K562 (cell line): ENCODE measurements around the gene DNAJC8. TPM values are rescaled to one million over a fixed set of nuclear protein-coding genes. Genes with fewer than 3 reads are reported as not detected.

Source experiments
- ATF4 ChIP-seq: fragments of 450-650 bp; formaldehyde crosslinking; IDR thresholded peaks from 2 replicates; pipeline ENCODE4 v1.4.0; 2022; ENCODE audit warnings: mild to moderate bottlenecking, moderate library complexity
- CREM ChIP-seq: IDR thresholded peaks from 2 replicates; pipeline ENCODE4 v1.6.1; 2014; ENCODE audit warnings: antibody characterized with exemption, low read depth
- DIDO1 ChIP-seq: fragments of 450-650 bp; IDR thresholded peaks from 2 replicates; pipeline ENCODE4 v1.6.1; 2016; ENCODE audit warnings: low read depth, missing biosample characterization, missing genetic modification characterization
- ETV6 ChIP-seq, 3 experiments: fragments of 150-350 bp in 1 of 3; sonication (generic) in 1 of 3; formaldehyde crosslinking in 1 of 3; IDR thresholded peaks; 2 replicates each; pipeline versions ENCODE4 v1.6.1 to v1.8.0; 2014 to 2022; ENCODE audit warnings: borderline replicate concordance in 2 of 3, low read depth in 2 of 3, antibody characterized with exemption in 1 of 3, low read length in 1 of 3, mild to moderate bottlenecking in 1 of 3, missing genetic modification reagents in 1 of 3
- FIP1L1 ChIP-seq: fragments of 200-400 bp; formaldehyde crosslinking; IDR thresholded peaks from 2 replicates; pipeline ENCODE4 v1.6.1; 2018; ENCODE audit warnings: mild to moderate bottlenecking, low read depth, low read length; ENCODE audit not compliant: poor library complexity, severe bottlenecking
- FOXK2 ChIP-seq, 2 experiments: fragments of 450-650 bp; IDR thresholded peaks in 1 of 2; conservative IDR thresholded peaks in 1 of 2; 2 replicates each; pipeline ENCODE4 v1.6.1; 2016; ENCODE audit warnings: low read depth in 2 of 2, mild to moderate bottlenecking in 1 of 2
- HDAC8 ChIP-seq: fragments of 450-650 bp; IDR thresholded peaks from 2 replicates; pipeline ENCODE4 v1.6.1; 2016; ENCODE audit warnings: mild to moderate bottlenecking, missing genetic modification characterization, moderate library complexity, missing compliant biosample characterization
- HNRNPH1 ChIP-seq: fragments of 200-400 bp; formaldehyde crosslinking; optimal IDR thresholded peaks from 2 replicates; pipeline ENCODE3; 2017; ENCODE audit warnings: low read depth, mild to moderate bottlenecking, low read length, moderate library complexity
- KAT8 ChIP-seq: fragments of 450-650 bp; IDR thresholded peaks from 2 replicates; pipeline ENCODE4 v1.6.1; 2016; ENCODE audit warnings: low read depth, mild to moderate bottlenecking
- MYBL2 ChIP-seq, 2 experiments: fragments of 450-650 bp in 1 of 2; sonication (generic) in 1 of 2; formaldehyde crosslinking in 1 of 2; IDR thresholded peaks; 2 replicates each; pipeline versions ENCODE4 v1.6.1 to v1.8.1; 2017 to 2022; ENCODE audit warnings: borderline replicate concordance in 1 of 2, inconsistent platforms in 1 of 2, low read depth in 1 of 2, mild to moderate bottlenecking in 1 of 2, missing genetic modification reagents in 1 of 2, moderate library complexity in 1 of 2
- RBBP5 ChIP-seq: fragments of 200-600 bp; sonication (generic); IDR thresholded peaks from 2 replicates; pipeline ENCODE4 v1.6.1; 2012; ENCODE audit warnings: borderline replicate concordance, mild to moderate bottlenecking, low read length, control low read depth, inconsistent platforms; ENCODE audit not compliant: insufficient read depth, poor library complexity, severe bottlenecking
- RCOR1 ChIP-seq, 2 experiments: IDR thresholded peaks; 2 replicates each; pipeline ENCODE4 v1.6.1; 2012; ENCODE audit warnings: low read depth in 2 of 2, low read length in 2 of 2, borderline replicate concordance in 1 of 2, improper control_type of control experiment in 1 of 2
- SMARCA4 ChIP-seq: fragments of 450-650 bp; IDR thresholded peaks from 2 replicates; pipeline ENCODE4 v1.6.1; 2016
- SREBF1 ChIP-seq: fragments of 150-350 bp; IDR thresholded peaks from 2 replicates; pipeline ENCODE4 v1.6.1; 2014; ENCODE audit warnings: antibody characterized with exemption, low read depth, low read length, borderline replicate concordance
- SRSF3 ChIP-seq: fragments of 200-400 bp; formaldehyde crosslinking; IDR thresholded peaks from 2 replicates; pipeline ENCODE4 v1.6.1; 2016; ENCODE audit warnings: mild to moderate bottlenecking, low read length, moderate library complexity; ENCODE audit not compliant: insufficient read depth
- THRAP3 ChIP-seq: fragments of 450-650 bp; IDR thresholded peaks from 2 replicates; pipeline ENCODE4 v1.6.1; 2016; ENCODE audit warnings: mild to moderate bottlenecking, inconsistent platforms, borderline replicate concordance
- TSC22D4 ChIP-seq: fragments of 450-650 bp; IDR thresholded peaks from 2 replicates; pipeline ENCODE4 v1.6.1; 2016; ENCODE audit warnings: missing genetic modification characterization, missing biosample characterization, control low read depth
- ZBTB34 ChIP-seq: fragments of 250-450 bp; sonication (Bioruptor Pico); IDR thresholded peaks from 2 replicates; pipeline ENCODE4 v1.8.0; 2021; ENCODE audit warnings: mild to moderate bottlenecking, moderate library complexity
- ZNF253 ChIP-seq: fragments of 250-450 bp; sonication (Bioruptor Pico); conservative IDR thresholded peaks from 2 replicates; pipeline ENCODE4 v1.6.1; 2021; ENCODE audit warnings: mild to moderate bottlenecking
- ZNF707 ChIP-seq: fragments of 250-450 bp; sonication (Bioruptor Pico); conservative IDR thresholded peaks from 2 replicates; pipeline ENCODE4 v1.8.0; 2022; ENCODE audit warnings: inconsistent platforms, mild to moderate bottlenecking, moderate library complexity
- ZNF79 ChIP-seq: fragments of 250-450 bp; sonication (Bioruptor Pico); IDR thresholded peaks from 2 replicates; pipeline ENCODE4 v1.4.0; 2020; ENCODE audit warnings: low read depth, mild to moderate bottlenecking, moderate library complexity
- polyA plus RNA-seq, 8 experiments: library from polyadenylated mRNA; depleted of rRNA in 4 of 8; stranded (reverse) in 5 of 8; unstranded in 3 of 8; fragments of >200 nt; fragmentation: Nextera tagmentation in 2 of 8; fragmentation: Illumina TruSeq in 1 of 8; extraction: Ambion mirVana in 2 of 8; extraction: Trizol in 1 of 8; gene quantifications; 2 replicates each; pipeline versions ENCODE4 v1.2.1 to v1.2.3, GENCODE V29; 2011 to 2014; ENCODE audit warnings: inconsistent platforms in 1 of 8, missing spikeins in 1 of 8
- total RNA-seq, 7 experiments: library from RNA; depleted of rRNA in 6 of 7; stranded (reverse); fragments of >200 nt in 6 of 7; fragmentation: Illumina TruSeq in 2 of 7; extraction: Trizol in 2 of 7; gene quantifications; 2 replicates each; pipeline versions ENCODE4 v1.2.1 to v1.2.3, GENCODE V29; 2011 to 2021; ENCODE audit warnings: low replicate concordance in 1 of 7
- TF ChIP-seq, protein P1 (sequence below): fragments of 250-450 bp; sonication (Bioruptor Pico); IDR thresholded peaks from 2 replicates; pipeline ENCODE4 v1.8.0; 2021; ENCODE audit warnings: moderate library complexity, mild to moderate bottlenecking, inconsistent platforms

DNAJC8 gene
- total and polyA plus RNA-seq, 9 of the 15 experiments (the other 6 are each of a cell fraction or from before 2014, with no cell fraction given), result 143 to 508 (median 209) TPM

GRCh38 chr1:28235755-28236655, 3.2 kb upstream of the DNAJC8 start, which contains the start of gene ATP5IF1 (continued):
- TF ChIP-seq SRSF3 (peak; percentile 89; the same call in 1 of the 2 replicates), FIP1L1 (no peak), ATF4 (CRISPR knock-in tag) (0 out of 2 replicates have a peak, but pooled peaks have one; percentile 5), CREM (peak; percentile 96), ZNF707 (CRISPR knock-in tag) (no peak), THRAP3 (no peak), ZBTB34 (CRISPR knock-in tag) (no peak), ETV6 (IDR thresholded peaks at IDR 0.05; ENCODE audit: borderline replicate concordance in 1 of 2, low read depth in 2 of 2, low read length in 1 of 2) (no peak), ETV6 (CRISPR knock-in tag; IDR thresholded peaks at IDR 0.05; ENCODE audit: borderline replicate concordance) (no peak), SREBF1 (no peak), ZNF79 (no peak), SMARCA4 (no peak), KAT8 (no peak), HDAC8 (tag) (no peak), HNRNPH1 (no peak), FOXK2 (conservative IDR thresholded peaks at IDR 0.05 in 1 of 2, IDR thresholded peaks at IDR 0.05 in 1 of 2; ENCODE audit: low read depth in 2 of 2) (peak; percentile 60 to 71; a peak in 2 of 4 replicates), TSC22D4 (tag) (no peak), DIDO1 (tag) (0 out of 2 replicates have a peak, but pooled peaks have one; percentile 31), ZNF253 (CRISPR knock-in tag) (no peak), RBBP5 (peak; percentile 93), RCOR1 (IDR thresholded peaks at IDR 0.05; ENCODE audit: borderline replicate concordance in 1 of 2, low read depth in 2 of 2, low read length in 2 of 2) (peak in 1 of 2 experiments; percentile 71), MYBL2 (IDR thresholded peaks at IDR 0.05; ENCODE audit: low read depth) (no peak), MYBL2 (CRISPR knock-in tag; IDR thresholded peaks at IDR 0.05; ENCODE audit: borderline replicate concordance) (no peak)
- TF ChIP-seq, protein P1, sequence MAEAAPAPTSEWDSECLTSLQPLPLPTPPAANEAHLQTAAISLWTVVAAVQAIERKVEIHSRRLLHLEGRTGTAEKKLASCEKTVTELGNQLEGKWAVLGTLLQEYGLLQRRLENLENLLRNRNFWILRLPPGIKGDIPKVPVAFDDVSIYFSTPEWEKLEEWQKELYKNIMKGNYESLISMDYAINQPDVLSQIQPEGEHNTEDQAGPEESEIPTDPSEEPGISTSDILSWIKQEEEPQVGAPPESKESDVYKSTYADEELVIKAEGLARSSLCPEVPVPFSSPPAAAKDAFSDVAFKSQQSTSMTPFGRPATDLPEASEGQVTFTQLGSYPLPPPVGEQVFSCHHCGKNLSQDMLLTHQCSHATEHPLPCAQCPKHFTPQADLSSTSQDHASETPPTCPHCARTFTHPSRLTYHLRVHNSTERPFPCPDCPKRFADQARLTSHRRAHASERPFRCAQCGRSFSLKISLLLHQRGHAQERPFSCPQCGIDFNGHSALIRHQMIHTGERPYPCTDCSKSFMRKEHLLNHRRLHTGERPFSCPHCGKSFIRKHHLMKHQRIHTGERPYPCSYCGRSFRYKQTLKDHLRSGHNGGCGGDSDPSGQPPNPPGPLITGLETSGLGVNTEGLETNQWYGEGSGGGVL (CRISPR knock-in tag), result no peak
